Psoas muscle (tissue), 8 donors: Measurements from ENCODE around the gene ARHGEF4. TPM values are rescaled to one million over a fixed set of nuclear protein-coding genes. Genes with fewer than 3 reads are reported as not detected.

Experiments used
- ATAC-seq, 4 donors: fragments of 200-7000 bp; cut with Tn5 transposase; one replicate each; pipeline ENCODE4 v1.9.1; 2020; ENCODE audit warnings: moderate library complexity in 3 of 4, mild to moderate bottlenecking in 2 of 4
- DNase-seq, 2 donors: peaks; one replicate each; pipeline ENCODE4 v3.0.0-alpha.2; 2020
- H3K27ac ChIP-seq: fragments of 200-600 bp; one replicate; pipeline ENCODE4 v1.8.0; 2022
- H3K27me3 ChIP-seq, 3 donors: fragments of 200-600 bp in 1 of 3; one replicate each; pipeline versions ENCODE4 v1.6.1 to v1.8.0; 2013 to 2022; ENCODE audit warnings: low read length in 2 of 3, mild to moderate bottlenecking in 2 of 3, moderate library complexity in 1 of 3; ENCODE audit not compliant: insufficient read depth in 3 of 3
- H3K36me3 ChIP-seq, 2 donors: fragments of 200-600 bp in 1 of 2; one replicate each; pipeline versions ENCODE4 v1.6.1 to v1.8.0; 2013 to 2022; ENCODE audit warnings: low read depth in 1 of 2, mild to moderate bottlenecking in 1 of 2, moderate library complexity in 1 of 2; ENCODE audit not compliant: insufficient read depth in 1 of 2
- H3K4me1 ChIP-seq: fragments of 200-600 bp; one replicate; pipeline ENCODE4 v1.8.0; 2022
- H3K4me3 ChIP-seq: fragments of 200-600 bp; one replicate; pipeline ENCODE4 v1.8.0; 2022; ENCODE audit warnings: mild to moderate bottlenecking
- H3K9me3 ChIP-seq: fragments of 200-600 bp; one replicate; pipeline ENCODE4 v1.8.0; 2022
- CTCF ChIP-seq: fragments of 200-600 bp; IDR thresholded peaks from one replicate; pipeline ENCODE4 v1.8.0; 2022; ENCODE audit warnings: antibody characterized with exemption
- WGBS, 3 donors: extraction: QIAGEN DNeasy Blood & Tissue Kit; methylation state at CpG; one replicate each; pipeline versions ENCODE4 v1.1.6 to v1.1.7; 2013; 5-methylcytosine and 5-hydroxymethylcytosine counted together
- intact Hi-C, 2 donors: fragments of 100-400 bp; cut with DNase I; formaldehyde crosslinking; loops; one replicate each; pipeline versions ENCODE4 v1.11.0 to v1.14.2; 2022
- polyA plus RNA-seq, 3 donors: library from polyadenylated mRNA; stranded (reverse); fragments of 200-250 nt; gene quantifications; one replicate each; pipeline ENCODE4 v1.2.3, GENCODE V29; 2013
- total RNA-seq, 4 donors: library from RNA; stranded (reverse); fragmentation: NEBNext Ultra II Directional in 2 of 4; extraction: Animal tissue kit (Norgen Biotek cat#: 25700) in 2 of 4; gene quantifications; one replicate each; pipeline versions ENCODE4 v1.2.1 to v1.2.4, GENCODE V29; 2021 to 2023
- donor health status: healthy with polysubstance abuse.
- donor health status: DM: no; HTN: no; CAD: no; lungs with moderate emphysema.
- donor health status: Bipolar disorder and iron deficiency.
- donor health status: healthy.
- donor health status: DM: yes; HTN: yes; CAD: no.
- donor health status: DM: no; HTN: no; CAD: no.
- donor health status: DM: no; HTN: no; CAD: no.
- donor health status: DM: yes; HTN: yes; CAD: no.

The ARHGEF4 gene
- total and polyA plus RNA-seq, 7 donors, result 0.63 to 6.9 (median 3.7) TPM

GRCh38 chr2:130878316-130878715, 41.6 kb downstream of the ARHGEF4 start:
- intact Hi-C loops, result no loop called here

GRCh38 chr2:130878933-130879332, 42.2 kb downstream of the ARHGEF4 start:
- DNase-seq (no peak), ATAC-seq (no peak)
- no peaks in the 10 kb centered on the region for H3K9me3 ChIP-seq
- no peak for TF ChIP-seq CTCF
- WGBS, 3 donors, result 66 to 81% (median 71%) methylated on average over 2 of the region's 2 CpGs
- intact Hi-C loops, result no loop called here
- no peak overlapping the region for H3K27ac ChIP-seq
- H3K4me3 ChIP-seq, result no peak overlapping the region
- peaks cover 0 to 2% (median 0%) of the 10 kb centered on the region in 3 donors for H3K27me3 ChIP-seq
- H3K36me3 ChIP-seq, result no peaks in the 10 kb centered on the region
- H3K4me1 ChIP-seq, result no peaks in the 10 kb centered on the region

More at GRCh38 chr2:130878316-130878715, 41.6 kb downstream of the ARHGEF4 start:
- Histone ChIP-seq H3K4me1 (no peaks in the 10 kb centered on the region), H3K27me3 (peaks cover 0 to 2% (median 0%) of the 10 kb centered on the region in 3 donors), H3K4me3 (no peak overlapping the region), H3K36me3 (no peaks in the 10 kb centered on the region), H3K9me3 (no peaks in the 10 kb centered on the region), H3K27ac (no peak overlapping the region)
- no peak for TF ChIP-seq CTCF
- 51 to 59% (median 52%) methylated on average over 3 of the region's 3 CpGs for WGBS, 3 donors
- DNase-seq (no peak), ATAC-seq (no peak)

- Histone ChIP-seq H3K27ac (no peak overlapping the region), H3K9me3 (no peaks in the 10 kb centered on the region), H3K4me3 (no peak overlapping the region), H3K27me3 (peaks cover 0 to 2% (median 0%) of the 10 kb centered on the region in 3 donors), H3K36me3 (no peaks in the 10 kb centered on the region), H3K4me1 (no peaks in the 10 kb centered on the region)
- WGBS, 3 donors, result 71 to 76% (median 72%) methylated on average over 6 of the region's 6 CpGs
- intact Hi-C loops, result no loop called here
- TF ChIP-seq CTCF, result no peak
- DNase-seq, result no peak
- no peak for ATAC-seq
These were observed 45.5 kb downstream of the ARHGEF4 start for GRCh38 chr2:130882111-130882690.

- Histone ChIP-seq H3K27me3 (peaks cover 0 to 2% (median 0%) of the 10 kb centered on the region in 3 donors), H3K36me3 (no peaks in the 10 kb centered on the region), H3K9me3 (no peaks in the 10 kb centered on the region), H3K4me1 (no peaks in the 10 kb centered on the region), H3K4me3 (no peak overlapping the region), H3K27ac (no peak overlapping the region)
- intact Hi-C loops, result no loop called here
- DNase-seq (no peak), ATAC-seq (no peak)
- 76 to 79% (median 77%) methylated on average over 6 of the region's 6 CpGs for WGBS, 3 donors
- no peak for TF ChIP-seq CTCF
These were observed 46.3 kb downstream of the ARHGEF4 start for GRCh38 chr2:130882991-130883390.

- TF ChIP-seq CTCF, result no peak
- H3K27me3 ChIP-seq, result no peaks in the 10 kb centered on the region
- intact Hi-C loops, result no loop called here
These were observed 46.8 kb downstream of the ARHGEF4 start for GRCh38 chr2:130883496-130883895.

More at GRCh38 chr2:130883496-130883895, 46.8 kb downstream of the ARHGEF4 start:
- DNase-seq (no peak), ATAC-seq (no peak)
- WGBS, 3 donors, result 57 to 68% (median 59%) methylated on average over 4 of the region's 4 CpGs
- Histone ChIP-seq H3K36me3 (no peaks in the 10 kb centered on the region), H3K27ac (no peak overlapping the region), H3K4me3 (no peak overlapping the region), H3K9me3 (no peaks in the 10 kb centered on the region), H3K4me1 (no peaks in the 10 kb centered on the region)
